ENCODE results near the gene LRP5.
A peak's percentile ranks its signal among the peaks of the same experiment; 100 is the strongest.
"Not testable (repeated sequence)": the region's sequence is repeated elsewhere in the genome, so short reads cannot be mapped to it uniquely, and the experiment has no call there.

Gene LRP5

DNA sequence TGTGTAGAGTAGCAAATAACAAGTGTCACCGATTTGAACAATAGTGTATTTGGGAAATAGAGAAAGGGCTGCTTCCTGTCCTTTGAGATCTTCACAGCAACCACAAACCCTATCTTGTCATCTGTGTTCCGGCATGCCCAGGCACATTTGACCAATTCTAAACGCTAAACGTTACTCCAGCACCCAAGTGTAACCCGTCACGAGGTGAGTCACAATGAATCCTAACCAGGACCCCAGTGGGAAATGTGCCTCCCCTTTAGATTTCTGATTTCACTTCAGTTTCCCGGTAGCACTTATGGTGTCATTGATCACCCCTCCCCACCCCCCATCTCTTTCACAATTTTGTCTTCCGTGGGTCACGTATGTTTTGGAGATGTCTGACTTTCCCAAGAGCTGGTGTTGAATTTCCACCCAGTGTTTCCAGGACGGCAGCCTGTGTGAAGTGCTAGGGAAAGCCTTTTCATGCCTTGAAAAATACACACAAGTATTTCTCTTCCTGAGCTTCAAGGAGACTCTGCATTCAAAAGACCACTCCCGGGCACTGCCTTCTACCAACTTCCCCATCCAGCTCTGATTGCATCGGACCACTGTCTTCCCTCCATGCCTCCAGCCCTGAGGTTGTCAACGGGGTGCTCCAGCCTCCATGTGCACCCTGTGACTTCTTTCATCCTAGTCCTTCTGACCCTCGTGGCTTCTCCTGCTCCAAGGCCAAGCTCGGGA, 30.1 kb upstream of the LRP5 start:
- peak in 1 of 3 experiments; percentile 45 for DNase-seq (ENCODE audit: low read depth in 3 of 3)

DNA sequence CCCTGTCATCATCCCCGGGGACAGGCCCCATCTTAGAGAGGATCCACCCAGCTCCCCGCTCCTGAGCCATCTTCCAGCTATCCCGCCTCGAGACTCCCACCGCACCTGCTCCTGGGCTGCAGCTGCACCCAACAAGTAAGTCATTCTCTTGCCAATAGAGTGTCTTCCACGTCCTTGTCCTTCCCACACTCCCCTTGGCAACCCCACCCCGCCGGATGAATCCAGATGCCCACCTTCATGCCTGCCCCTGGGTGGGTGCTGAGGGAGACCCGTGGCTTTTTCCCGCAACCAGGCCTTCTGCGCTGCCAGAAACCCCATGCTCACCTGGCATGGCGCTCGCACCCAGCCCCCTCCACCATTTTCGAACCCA, 29.5 kb upstream of the LRP5 start:
- no peak for DNase-seq (ENCODE audit: low read depth in 3 of 3)

DNA sequence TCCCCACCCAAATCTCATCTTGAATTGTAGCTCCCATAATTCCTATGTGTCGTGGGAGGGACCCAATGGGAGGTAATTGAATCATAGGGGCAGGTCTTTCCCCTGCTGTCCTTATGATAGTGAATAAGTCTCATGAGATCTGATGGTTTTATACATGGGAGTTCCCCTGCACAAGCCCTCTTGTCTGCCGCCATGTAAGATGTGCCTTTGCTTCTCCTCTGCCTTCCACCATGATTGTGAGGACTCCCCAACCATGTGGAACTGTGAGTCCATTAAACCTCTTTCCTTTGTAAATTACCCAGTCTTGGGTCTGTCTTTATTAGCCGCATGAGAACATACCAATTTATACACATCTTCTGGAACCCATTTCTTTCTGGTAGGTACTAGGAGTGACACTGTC, 27.8 kb upstream of the LRP5 start:
- DNase-seq (ENCODE audit: low read depth in 3 of 3) = not testable (repeated sequence)

DNA sequence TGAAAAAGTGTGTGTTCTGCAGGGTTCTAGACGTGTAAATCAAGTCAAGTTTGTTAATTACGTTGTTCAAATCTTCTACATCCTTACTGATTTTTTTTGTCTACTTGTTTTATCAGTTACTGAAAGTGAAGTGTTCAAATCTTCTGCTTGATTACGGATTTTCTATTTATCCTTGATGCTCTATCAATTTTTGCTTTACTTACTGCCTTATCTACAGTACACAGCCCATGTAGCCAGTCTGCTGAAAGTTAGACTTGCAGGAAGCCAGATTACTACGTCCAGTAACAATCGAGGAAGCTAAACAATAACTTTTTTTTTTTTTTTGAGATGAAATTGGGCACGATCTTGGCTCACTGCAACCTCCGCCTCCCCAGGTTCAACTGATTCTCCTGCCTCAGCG, 25.0 kb upstream of the LRP5 start:
- DNase-seq (ENCODE audit: low read depth in 3 of 3) = no peak

DNA sequence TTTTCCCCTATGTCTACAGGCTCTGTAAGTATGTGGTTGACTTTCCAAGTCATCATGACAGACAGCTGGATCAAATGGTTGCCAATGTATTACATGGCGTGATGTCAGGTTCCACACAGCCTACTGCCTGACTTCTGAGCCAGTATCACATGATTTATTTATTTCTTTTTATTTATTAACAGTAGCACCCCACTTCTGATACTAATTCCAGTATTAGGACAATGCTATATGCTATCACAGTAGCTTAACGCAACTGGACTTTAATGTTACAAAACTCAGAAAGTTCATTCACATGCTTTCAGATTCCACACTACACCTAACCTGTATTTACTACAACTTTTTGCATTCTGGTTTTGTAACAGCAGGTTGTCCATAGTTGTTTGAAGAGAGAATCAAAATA, 22.9 kb upstream of the LRP5 start:
- no peak for DNase-seq (ENCODE audit: low read depth in 3 of 3)

DNA sequence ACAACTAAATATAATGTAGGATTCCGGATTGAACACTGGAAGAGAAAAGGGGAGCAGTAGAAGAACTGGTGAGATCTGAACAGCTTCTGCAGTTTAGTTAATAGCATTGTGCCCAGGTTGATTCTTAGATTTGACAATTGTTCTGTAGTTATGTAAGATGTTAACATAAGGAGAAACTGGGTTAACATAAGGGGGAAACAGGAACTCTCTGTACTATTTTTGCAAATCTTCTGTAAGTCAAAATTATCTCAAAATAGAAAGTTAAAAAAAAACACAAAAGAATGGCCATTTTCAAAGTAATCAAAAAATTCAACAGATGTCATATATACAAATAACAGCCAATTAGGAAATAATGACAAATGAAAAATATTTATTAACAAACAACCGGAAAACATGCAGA, 18.7 kb upstream of the LRP5 start:
- DNase-seq (ENCODE audit: low read depth in 3 of 3) = no peak

DNA sequence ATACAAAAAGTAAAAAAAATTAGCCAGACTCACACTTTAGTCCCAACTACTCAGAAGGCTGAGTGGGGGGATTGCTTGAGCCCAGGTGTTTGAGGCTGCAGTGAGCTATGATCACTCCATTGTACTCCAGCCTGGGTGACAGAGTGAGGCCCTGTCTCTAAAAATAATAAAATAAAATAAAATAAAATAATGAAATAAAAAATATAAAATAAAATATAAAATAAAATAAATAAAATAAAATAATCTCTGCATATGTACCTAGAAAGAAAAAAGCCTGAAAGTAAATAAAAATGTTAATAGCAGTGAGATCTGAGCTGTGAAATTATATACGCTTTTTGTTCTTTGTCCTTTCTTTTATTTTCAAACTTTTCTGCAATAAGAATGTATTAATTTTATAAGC, 17.1 kb upstream of the LRP5 start:
- no peak for DNase-seq (ENCODE audit: low read depth in 3 of 3)

DNA sequence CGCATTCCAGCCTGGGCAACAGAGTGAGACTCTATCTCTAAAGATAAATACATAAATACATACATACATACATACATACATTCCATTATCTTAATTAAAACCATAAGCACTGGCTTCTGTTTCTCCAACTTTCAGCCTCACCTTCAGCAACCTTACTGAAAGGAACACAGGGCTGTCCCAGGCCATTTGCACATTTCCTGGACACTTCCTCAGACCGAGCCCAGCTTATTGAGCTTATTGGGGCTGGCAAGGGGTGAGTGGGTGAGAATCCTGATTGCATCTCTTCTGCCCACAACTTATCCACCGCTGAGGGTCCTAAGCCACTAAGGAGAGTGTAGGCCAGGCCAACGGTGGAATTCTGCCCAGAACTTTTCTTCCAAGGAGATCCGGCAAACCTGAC, 16.5 kb upstream of the LRP5 start:
- DNase-seq (ENCODE audit: low read depth in 3 of 3) = no peak

DNA sequence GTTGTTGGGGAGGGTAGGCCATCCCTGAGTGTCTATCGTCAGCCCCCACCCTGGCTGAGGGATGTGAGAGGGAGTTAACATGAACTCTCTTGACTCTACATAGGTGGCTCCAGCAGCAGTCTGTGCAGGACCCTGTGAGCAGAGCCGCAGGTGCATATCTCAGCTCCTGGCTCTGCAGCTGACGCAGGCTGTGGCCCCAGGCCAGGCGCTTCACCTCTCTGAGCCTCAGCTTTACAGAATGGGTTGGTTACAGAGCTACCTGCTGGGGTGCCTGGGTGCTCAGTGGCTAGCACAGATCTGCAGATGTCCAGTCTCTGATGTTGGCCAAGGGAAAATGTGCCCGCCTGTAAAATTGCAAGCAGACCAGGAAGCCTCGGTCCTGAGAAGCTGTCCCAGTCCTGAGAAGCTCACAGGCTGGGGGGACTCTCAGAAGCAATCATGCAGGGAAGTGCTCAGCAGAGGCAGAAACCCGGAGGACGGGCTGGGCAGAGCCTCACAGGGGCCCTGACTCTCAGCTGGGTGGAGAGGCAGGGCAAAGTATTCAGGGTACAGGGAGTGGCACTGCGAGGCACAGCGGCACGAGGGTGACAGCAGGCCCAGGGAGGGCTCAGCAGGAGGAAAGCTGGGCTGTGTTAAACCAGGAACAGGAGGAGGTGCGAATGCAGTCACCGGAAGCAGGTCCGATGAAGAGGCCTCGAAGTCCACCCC, 15.9 kb upstream of the LRP5 start:
- DNase-seq (ENCODE audit: low read depth in 3 of 3) = no peak

DNA sequence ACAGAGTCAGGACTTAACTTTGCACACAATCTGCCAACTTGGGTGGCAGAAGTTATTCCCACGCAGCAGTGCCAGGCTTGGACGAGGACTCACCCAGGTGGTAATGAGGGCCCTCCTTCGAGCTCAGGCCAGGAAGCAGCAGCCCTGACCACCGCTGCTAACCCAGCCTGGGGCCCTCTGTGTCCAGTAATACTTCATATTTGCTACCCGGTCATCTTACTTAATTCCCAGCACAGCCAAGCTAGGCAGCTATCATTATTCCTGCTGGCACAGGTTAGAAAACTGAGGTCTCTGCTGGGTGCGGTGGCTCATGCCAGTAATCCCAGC, 15.4 kb upstream of the LRP5 start:
- DNase-seq (ENCODE audit: low read depth in 3 of 3) = no peak

DNA sequence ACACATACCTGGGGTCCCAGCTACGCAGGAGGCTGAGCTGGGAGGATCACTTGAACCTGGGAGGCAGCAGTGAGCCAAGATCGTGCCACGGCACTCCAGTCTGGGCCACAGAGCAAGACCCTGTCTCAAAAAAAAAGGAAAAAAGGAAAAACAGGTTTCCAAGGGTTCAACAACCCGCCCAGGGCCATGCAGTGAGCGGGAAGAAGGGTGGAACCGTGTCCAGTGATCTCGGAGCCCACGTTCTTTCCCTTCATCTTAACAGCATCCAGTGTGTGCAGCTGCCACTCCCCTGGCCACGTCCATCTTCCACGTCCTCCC, 14.9 kb upstream of the LRP5 start:
- no peak for DNase-seq (ENCODE audit: low read depth in 3 of 3)

DNA sequence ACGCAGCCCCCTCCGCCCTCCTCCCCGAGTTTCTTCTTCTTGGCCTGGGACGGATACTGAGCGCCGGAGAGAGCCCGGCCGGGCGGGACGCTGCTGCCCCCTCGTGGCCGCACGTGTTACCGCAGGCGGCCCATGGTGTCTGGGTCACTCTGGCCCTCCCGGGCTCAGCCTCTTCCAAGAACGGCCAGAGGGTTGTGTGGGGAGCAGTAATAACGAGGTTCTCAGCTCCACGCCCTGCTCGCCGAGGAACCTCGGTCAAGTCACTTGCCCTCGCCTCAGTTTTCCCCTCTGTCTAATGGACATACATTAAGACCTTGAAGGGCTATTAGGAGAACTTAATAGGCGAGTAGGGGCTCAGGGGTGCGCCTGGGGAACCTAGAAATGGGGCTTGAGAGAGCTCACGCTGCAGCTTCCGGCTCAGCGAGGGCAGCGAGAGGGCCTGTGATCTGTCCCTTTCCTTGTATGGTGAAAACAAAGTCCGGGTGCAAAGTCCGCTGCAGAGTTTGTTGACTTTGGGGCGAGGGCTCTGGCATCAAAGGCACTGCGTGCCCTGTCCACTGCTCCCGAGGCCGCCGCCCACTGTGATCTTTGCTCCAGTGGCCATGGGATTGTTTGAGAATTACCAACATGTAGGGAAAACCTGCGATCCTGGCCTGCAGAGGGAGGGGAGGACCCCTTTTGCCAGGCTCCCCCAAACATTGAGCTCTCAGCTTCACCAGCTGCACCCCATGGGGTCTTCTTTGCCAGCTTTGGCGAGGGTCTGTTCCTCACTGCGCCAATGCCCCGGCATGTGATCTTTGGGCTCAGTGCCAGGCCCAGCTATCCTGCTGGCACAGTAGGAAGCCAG, 14.4 kb upstream of the LRP5 start:
- peak; percentile 48 to 67 (median 51) for DNase-seq (ENCODE audit: low read depth in 3 of 3)

DNA sequence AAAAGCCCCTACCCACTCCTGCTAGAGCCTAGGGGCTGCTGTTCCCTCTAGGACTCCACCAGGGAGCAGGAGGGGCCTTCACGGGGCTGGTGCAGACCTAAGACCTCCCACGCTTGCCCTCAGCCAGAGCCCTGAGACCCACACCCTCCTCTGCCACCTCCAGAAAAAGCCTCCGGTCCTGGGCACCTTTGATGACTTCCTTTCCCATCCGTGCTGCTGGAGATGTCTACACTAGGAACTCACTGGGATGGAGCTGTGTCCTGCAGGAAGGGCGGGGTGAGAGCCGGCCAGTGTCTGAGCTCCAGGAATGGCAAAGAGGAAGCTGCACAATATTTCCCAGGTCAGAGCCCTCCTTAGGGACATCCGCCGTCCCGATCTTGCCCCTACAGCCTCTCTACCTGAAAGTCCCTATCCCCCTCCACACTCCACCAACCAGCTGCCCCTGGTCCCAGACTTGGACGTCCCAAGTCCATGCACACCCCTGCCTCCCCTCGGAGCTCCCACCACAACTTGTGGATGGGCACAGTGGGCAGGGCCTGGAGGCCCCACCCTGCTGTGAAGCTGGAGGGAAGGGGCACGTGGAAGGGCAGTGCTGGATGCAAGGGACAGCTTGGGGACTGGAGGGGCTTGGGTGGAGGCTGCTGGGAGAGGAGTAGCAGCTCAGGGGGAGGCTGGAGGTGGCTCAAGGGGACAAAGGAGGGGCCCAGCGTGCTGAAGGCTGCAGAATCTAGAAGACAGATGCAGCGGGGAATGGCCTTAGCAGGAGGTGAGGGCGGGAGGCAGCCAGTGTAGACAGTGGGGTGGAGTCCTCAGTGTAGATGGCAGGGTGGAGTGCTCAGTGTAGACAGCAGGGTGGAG, 13.5 kb upstream of the LRP5 start:
- no peak for DNase-seq (ENCODE audit: low read depth in 3 of 3)

DNA sequence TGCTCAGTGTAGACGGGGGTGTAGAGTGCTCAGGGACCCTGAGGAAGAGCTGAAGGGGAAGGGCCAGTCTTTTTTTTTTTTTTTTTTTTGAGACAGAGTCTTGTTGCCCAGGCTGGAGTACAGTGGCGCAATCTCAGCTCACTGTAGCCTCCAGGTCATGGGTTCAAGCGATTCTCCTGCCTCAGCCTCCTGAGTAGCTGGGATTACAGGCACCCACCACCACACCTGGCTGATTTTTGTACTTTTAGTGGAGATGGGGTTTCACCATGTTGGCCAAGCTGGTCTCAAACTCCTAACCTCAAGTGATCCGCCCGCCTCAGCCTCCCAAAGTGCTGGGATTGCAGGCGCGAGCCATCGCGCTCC, 12.9 kb upstream of the LRP5 start:
- DNase-seq (ENCODE audit: low read depth in 3 of 3) = not testable (repeated sequence)

DNA sequence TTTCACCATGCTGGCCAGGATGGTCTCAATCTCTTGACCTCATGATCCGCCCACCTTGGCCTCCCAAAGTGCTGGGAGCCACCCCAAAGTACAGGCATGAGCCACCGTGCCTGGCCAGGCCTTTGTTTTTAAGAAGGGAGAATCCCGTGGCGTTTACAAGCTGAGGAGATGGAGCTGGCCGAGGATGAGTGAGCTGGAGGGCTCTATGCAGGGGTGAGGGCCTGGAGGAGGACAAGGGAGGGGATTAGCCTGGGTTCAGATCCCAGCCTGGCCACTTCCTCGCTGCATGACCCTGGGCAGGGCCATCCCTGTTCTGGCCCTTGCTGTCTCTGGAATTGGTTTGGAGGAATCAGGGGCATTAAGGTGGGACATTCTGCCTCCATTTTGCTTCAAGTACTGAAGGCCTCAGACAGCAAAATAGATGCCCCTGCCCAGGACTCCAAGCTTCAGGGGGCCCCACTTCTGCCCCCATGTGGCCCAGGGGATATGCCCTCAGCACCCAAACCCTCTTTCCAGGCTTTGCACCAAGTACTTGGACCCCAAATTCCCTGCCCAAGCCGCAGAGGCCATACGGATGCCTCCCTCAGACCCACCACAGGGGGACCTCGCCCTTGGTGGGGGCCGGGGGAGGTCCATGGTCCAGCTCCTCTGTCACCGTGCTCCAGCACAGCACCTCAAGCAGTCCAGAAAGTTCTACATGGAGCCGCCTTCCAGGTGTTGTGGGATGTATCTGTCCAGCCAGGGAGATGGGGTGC, 12.1 kb upstream of the LRP5 start:
- DNase-seq (ENCODE audit: low read depth in 3 of 3) = no peak

DNA sequence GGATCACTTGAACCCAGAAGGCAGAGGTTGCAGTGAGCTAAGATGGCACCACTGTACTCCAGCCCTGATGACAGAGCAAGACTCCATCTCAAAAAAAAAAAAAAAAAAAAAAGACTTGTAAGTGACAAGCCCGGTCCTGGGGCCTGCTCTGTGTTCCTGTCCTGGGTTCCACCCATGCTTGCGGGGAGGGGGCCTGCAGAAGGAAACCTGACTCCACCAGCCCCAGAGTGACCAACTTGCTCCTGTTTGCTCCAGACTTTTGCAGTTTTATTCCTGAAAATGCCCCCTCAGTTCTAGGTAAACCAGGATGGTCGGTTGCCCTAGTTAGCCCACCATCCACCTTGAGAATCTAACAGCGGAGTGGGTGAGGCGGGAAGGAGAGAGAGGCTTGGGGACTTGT, 10.1 kb upstream of the LRP5 start:
- DNase-seq (ENCODE audit: low read depth in 3 of 3) = no peak

DNA sequence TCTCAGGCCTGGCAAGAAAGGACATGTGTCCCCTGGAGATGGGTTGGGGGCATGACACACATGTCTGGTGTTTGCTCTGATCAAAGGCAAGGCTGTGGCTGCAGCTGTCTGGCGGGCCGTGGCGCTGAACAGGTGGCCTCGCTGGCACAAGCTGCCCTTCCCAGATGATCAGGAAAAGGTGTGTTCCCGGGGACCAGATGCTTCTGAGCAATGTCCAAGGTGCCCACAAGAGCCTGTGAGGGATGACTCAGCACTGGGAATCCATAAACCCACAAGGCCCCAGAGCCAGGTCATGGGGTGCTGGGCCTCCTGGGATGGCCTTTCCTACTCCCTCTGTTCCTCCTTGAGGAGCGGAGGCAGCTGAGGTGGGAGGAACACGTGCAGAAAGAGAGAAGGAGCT, 9.7 kb upstream of the LRP5 start:
- DNase-seq (ENCODE audit: low read depth in 3 of 3) = no peak

DNA sequence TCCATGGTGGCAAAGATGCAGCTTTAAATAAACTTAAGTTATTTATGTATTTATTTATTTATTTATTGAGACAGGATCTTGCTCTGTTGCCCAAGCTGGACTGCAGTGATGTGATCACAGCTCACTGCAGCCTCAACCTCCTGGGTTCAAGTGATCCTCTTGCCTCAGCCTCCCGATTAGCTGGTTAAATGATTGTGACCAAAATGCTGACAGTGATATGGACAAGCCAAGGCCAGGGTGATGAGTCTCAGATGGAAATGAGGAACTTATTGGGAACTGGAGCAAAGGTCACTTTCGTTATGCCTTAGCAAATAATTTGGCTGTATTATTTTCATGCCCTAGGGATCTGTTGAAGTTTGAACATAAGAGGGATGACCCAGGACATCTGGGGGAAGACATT, 9.3 kb upstream of the LRP5 start:
- DNase-seq (ENCODE audit: low read depth in 3 of 3) = no peak

DNA sequence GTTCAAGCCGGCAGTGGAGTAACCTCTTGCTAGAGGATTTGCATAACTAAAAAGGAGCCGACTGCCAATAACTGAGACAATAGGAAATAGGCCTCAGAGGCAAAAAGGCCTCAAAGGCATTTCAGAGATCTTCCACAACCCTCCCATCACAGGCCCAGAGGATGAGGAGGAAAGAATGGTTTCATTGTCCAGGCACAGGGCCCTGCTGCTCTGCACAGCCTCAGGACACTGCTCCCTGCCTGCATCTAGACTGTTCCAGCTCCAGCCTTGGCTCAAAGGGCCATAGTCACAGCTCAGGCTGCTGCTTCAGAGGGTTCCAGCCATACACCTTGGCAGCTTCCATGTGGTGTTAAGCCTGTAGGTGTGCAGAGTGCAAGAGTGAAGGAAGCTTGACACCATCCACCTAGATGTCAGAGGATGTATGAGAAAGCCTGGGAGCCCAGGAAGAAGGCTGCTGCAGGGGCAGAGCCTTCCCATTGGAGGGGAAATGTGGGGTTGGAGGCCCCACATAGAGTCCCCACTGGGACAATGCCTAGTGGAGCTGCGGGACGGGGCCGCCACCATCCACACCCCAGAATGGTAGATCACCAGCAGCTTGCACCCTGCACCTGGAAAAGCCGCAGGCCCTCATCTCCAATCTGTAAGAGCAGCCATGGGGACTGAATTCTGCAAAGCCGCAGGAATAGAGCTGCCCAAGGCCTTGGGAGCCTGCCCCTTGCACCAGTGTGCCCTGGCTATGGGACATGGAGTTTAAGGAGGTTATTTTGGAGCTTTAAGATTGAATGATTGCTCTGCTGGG, 8.2 kb upstream of the LRP5 start:
- DNase-seq (ENCODE audit: low read depth in 3 of 3) = no peak

DNA sequence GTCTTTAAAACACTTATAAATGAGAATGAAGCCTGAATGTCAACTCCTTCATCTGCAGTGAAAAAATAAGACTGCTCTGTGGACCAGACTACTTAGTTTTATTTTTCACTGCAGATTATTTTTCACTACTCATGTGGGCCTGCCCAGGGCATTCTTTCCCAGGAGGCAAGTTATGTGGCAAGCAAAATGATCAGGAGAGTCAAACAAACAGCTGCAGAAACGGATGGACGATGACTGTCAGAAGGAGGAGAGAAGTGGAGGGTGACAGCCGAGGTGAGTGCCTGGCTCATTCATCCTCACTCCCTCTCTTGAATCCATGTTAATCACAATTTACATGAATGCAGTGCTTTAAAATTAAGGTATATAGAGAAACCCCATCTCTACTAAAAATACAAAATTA, 5.8 kb upstream of the LRP5 start:
- no peak for DNase-seq (ENCODE audit: low read depth in 3 of 3)

DNA sequence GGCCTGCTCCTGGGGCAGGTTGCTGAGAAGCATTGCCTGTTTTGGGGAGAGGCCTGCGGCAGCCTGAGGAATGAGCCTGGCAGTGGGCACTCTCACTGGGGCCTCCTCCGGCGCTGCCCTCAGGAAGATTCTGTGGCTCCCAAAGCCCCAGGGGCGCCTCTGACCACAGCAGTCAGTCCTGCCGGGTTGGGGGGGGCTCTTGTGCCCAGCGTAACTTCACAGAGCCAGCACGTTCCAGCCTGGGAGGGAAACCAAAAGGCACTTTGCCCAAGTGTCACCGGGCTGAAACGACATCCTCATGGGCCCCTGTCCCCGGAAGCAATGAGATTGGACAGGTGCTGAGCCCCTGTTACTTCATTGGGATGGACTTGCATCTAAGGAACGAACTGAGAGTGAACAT, 4.3 kb upstream of the LRP5 start:
- DNase-seq (ENCODE audit: low read depth in 3 of 3) = no peak

Data from stimulated activated CD4-positive, alpha-beta T cell treated with anti-CD3 and anti-CD28 coated beads, TNF-alpha, amount 100 ng/mL, for 24 hours (primary cell).